ENCODE measurements around the gene LEAP2.

GRCh38 chr5:132887283-132887682, 13.8 kb downstream of the LEAP2 start:
- TF ChIP-seq REST (IDR thresholded peaks at IDR 0.05; ENCODE audit: borderline replicate concordance) (no peak), CTCF (IDR thresholded peaks at IDR 0.05; ENCODE audit: poor library complexity, severe bottlenecking) (no peak), EP300 (conservative IDR thresholded peaks at IDR 0.05; ENCODE audit: poor library complexity, severe bottlenecking) (no peak), EZH2 (IDR thresholded peaks at IDR 0.05; ENCODE audit: borderline replicate concordance, insufficient read depth, low read length, poor library complexity, severe bottlenecking) (no peak), POLR2AphosphoS5 (IDR thresholded peaks at IDR 0.05) (no peak), TAF1 (IDR thresholded peaks at IDR 0.05; ENCODE audit: low read depth) (no peak), SMC3 (conservative IDR thresholded peaks at IDR 0.05; ENCODE audit: poor library complexity) (no peak)
